ENCODE measurements around the gene GFPT2. TPM values are rescaled to one million over a fixed set of nuclear protein-coding genes. Genes with fewer than 3 reads are reported as not detected.

Gene GFPT2
- total RNA-seq, 1 donor from 2014 or later, result not detected

DNA sequence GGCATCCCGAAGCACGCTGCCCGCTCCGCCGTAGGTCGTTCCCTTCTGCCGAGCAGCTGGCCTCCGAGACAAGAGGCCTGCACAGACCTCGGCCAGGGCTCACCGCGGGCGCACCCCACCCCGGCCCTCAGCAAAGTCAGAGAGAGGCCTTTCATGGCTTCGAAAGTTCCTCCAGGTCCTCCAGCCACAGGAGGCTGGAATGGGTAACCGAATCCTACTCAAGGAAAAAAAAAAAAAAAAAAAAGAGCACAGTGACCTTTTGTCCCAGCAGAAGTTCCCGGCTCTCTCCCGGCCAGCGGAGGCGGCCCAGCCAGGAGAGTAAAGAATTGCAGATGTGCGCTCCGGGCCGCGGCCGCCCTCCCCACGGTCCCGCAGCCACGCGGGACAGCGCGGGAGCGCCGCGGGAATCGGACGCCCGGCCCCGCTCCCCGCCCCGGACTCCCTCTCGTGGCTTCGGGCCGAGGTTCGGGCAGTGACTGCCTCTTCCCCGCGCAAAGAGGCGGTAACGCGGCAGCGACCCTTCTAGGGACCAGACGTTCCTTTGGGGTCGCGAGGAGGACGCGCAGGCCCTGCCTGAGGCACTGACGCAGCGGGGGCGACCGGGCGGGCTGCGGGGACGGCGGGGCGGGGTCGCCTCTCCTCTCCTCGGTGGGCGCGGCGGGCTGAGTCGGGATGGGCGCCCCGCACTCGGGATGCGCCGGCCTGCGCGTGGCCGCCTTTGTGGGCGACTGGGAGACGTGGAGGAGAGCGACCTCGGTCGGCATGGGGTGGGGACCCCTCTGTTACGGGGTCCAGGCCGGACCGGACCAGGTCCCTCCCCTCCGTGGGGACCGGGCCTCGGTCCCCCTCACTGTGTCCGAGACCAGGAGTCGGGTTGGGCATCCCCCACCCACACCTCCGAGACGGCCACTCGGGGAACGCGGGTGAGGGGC is 754 bp downstream of the GFPT2 start:
- intact Hi-C loops (cut with micrococcal nuclease), result loop anchor here (2.0 to 10.0 kb wide), 2 partner anchors 142 to 456 kb away; partner anchors contain the start of gene CNOT6

GRCh38 chr5:180350711-180351465 is 2.2 kb downstream of the GFPT2 start:
- intact Hi-C loops (cut with micrococcal nuclease), result loop anchor here (10.0 kb wide), 1 partner anchor 144 kb away; the partner anchor contains the start of gene CNOT6

GRCh38 chr5:180350296-180350695 is 2.8 kb downstream of the GFPT2 start:
- intact Hi-C loops (cut with micrococcal nuclease), result loop anchor here (10.0 kb wide), 1 partner anchor 145 kb away; the partner anchor contains the start of gene CNOT6

GRCh38 chr5:180349391-180349790 is 3.7 kb downstream of the GFPT2 start:
- intact Hi-C loops (cut with micrococcal nuclease), result no loop called here

DNA sequence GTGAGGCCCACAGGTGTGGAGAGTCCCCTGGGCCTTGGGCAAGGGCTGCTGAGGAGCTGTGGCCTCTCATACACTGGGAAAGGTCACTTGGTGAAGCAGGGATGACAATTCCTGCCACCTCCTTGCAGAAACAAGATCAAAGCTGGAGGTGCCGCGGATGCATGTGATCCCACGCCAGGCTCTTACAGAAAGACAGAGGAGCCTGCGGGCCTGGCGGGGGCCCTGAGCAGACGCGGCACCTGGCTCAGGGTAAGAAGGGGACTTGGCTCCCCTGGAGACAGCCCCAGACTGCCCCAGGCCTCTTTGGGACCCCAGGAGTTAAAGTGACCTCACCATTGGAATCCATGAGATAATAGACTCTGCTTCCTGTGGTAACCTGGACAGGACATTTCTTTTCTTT is 4.8 kb downstream of the GFPT2 start:
- intact Hi-C loops (cut with micrococcal nuclease), result no loop called here

- intact Hi-C loops (cut with micrococcal nuclease), result no loop called here
These were observed 5.4 kb downstream of the GFPT2 start for GRCh38 chr5:180347702-180348101.

DNA sequence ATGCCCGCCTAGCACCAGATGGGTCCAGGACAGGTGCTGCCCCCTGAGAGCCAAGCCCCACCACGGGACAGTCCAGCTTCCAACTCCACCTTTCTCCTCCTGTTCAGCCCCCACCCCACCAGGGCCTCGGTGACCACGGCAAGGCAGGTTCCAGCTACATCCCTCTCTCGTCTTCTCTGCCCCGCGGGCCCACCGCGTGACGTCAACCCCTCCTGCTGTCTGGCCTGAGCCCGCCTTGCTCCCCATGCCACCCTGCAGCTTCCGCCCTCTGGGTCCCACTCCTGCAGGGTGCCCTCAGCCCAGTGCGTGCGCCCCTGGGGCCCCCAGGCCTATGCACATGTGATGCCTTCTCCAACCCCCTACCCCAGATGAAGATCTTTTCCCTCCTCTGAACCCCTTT is 6.8 kb downstream of the GFPT2 start:
- intact Hi-C loops (cut with micrococcal nuclease), result no loop called here

- intact Hi-C loops (cut with micrococcal nuclease), result no loop called here
These were observed 7.4 kb downstream of the GFPT2 start for GRCh38 chr5:180345781-180346180.

- intact Hi-C loops (cut with micrococcal nuclease), result no loop called here
These were observed 8.0 kb downstream of the GFPT2 start for GRCh38 chr5:180345186-180345585.

- intact Hi-C loops (cut with micrococcal nuclease), result no loop called here
These were observed 8.5 kb downstream of the GFPT2 start for GRCh38 chr5:180344696-180344999.

DNA sequence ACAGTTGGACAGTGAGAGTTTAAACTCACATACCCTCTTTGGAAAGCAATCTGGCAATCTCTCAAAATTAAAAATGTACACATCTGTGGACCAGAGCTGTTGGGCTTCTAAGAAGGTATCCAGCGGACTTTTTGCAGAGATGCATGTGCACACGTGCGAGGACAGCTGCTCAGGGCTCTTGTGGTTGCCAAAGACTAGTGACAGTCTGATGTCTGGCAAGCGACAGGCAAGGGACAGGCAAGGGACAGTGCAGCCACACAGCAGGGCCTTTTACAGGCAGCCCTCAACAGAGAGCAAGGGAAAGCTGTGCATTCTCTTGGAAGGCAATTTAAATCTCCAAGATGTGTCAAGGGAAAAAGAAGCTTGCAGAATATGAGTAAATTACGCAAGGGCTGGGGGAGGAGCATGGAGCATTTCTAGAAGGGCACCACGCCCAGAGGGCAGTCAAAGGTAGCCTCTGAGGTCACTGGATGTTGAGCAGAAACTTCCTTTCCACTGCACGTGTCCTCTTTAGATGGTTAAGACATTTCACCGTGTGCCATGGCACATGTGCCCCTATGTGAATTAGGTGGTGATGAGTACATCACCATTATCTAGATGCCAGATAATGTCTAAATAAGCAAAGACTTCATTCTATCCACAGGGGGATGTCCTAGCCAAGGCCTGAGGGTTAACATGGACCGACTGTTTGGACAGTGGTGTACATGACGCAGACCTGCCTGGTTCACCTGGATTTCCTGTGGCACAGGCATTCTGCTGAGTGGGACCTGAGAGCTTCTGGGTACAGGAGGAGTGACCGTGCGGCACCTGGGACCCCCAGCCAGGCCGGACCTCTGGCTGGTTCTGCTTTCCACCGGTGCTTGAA is 9.1 kb downstream of the GFPT2 start:
- intact Hi-C loops (cut with micrococcal nuclease), result no loop called here

DNA sequence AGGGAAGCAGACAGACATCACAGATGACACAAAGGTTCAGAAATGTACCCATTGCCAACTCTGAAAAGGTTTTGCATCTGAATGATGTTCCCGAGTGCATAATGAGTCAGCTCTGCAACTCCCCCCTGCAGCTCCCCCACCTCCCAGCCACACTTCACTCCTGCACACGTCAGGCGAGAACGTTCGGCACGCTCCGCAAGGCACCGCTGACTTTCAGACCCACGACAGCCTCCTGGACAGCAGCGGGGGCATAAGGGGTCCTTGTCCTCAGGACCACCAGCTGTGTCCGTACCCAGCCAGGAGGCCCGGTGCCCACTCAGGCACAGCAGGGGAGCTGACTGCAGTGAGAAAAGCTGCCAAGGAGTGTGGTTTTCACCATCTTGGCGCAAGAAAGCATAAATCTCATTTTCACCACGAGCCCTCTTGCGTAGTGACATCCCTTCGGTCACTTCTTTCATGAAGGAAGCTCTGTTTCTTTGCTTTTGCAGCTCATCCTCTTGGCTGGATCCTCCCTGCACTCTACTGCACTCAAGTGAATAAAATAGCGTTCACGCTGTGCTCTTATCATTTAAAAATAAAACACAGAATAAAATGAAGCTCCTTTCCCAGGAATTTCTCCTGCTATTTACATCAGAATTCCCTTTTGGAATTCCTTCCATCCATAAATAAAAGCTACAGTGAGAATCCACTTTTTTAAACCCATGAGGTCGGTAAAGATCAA is 9.9 kb downstream of the GFPT2 start:
- intact Hi-C loops (cut with micrococcal nuclease), result no loop called here

DNA sequence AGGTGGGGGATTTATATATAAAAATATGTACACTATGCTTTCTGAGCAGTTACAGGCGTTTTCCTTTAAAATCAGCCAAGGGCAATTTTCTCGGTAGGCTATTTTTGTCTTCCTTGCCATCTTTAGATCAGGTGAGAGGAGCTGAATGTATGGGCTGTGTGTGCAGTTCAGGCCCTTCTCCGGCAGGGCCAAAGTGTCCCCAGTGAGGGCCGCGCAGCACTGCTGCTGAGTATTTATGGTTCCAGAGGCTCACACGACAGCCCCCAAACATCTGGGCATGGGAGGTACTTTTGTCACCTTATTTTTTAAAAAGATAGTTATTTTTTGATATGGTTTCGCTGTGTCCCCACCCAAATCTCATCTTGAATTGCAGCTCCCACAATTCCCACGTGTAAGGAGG is 11.5 kb downstream of the GFPT2 start:
- intact Hi-C loops (cut with micrococcal nuclease), result no loop called here

- intact Hi-C loops (cut with micrococcal nuclease), result no loop called here
These were observed 12.3 kb downstream of the GFPT2 start for GRCh38 chr5:180340856-180341255.

DNA sequence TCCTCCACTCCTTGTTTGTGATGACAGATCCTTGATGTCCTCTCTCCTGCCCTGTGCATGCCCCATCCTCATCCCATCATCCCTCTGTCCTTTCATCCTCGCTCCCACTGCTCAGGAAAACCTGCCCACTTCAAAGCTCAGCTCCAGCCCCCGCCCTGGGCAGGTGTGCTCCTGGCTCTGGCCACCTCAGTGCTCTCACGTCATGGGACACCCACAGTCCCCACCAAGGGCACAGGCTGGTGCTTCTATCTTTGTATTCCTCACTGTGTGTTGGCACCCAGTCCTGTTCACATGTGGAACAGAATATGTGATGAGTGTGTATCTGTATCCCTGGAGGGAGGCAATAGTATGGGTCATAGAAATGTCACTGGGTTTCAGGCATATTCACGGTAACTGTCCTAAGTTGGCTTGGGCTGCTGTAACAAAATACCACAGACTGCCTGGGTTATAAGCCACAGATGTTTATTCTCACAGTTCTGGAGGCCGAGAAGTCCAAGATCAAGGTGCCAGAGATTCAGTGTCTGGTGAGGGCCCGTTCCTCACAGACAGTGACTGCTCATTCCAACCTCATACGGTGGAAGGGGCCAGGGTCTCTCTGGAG is 13.5 kb downstream of the GFPT2 start:
- intact Hi-C loops (cut with micrococcal nuclease), result no loop called here

DNA sequence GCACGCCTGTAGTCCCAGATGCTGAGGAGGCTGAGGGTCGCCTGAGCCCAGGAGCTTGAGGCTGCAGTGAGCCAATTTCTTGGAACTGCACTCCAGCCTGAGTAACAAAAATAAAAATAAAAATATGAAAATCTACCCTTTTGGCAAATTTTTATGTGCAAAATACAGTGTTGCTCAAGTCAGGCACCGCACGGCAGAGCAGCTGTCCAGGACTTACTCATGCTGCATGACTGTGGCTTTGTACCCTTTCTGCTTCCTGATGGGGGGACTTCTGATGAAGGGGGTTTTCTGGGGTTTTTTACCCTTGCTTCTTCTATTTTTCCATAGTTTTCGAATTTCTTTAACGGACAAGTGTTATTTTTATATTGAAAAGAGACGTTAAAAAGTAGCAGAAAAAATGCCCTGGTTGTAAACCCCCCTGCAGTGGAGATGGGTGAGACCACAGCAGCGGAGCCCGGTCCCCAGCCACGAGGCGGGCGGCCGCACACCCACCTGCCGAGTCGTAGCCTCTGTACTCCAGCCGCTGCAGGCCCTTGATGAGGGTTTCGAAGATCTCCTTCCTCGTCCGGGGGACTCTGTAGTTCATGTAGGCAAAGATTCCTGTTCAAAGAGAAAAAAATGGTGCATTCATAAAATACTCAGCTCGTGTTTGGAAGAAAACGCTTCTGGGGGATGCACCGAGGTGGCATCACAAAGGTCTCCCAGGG is 15.0 kb downstream of the GFPT2 start:
- intact Hi-C loops (cut with micrococcal nuclease), result no loop called here

DNA sequence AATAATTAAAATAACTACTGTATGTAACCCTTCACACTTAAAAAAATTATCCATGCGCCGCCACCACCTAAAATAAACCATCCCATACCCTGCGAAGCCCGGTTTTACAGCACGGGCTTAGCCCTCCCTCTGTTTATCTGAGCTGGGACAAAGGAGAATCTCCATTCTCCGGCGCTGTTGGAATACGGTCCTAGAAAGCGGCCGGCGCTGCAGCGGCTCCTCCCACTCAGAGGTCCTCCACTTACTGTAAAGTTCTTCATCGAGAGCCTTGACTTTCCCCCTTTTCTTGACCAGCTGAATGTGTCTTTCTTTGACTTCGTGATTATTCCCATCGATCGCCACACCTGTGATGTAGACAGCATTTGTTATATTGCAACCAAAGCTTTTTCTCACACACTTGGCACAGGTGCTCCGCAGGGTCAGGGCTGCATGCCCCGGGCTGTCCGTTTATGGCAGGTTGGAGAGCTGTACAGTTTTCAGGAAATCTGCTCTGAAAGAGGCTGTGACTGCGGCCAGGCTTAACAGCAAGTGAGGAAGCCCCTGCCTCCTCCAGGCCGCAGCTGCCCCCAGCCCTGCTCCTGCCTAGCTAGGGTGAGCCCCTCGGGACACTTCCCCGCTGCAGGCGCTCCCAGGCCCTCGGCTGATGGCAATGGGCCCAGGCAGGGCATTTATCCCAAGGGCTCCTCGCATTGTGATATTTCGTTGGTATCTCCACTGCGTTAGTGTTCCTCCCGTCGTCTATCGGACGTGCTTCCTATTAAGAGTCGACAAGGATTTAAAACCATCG is 16.7 kb downstream of the GFPT2 start:
- intact Hi-C loops (cut with micrococcal nuclease), result no loop called here

DNA sequence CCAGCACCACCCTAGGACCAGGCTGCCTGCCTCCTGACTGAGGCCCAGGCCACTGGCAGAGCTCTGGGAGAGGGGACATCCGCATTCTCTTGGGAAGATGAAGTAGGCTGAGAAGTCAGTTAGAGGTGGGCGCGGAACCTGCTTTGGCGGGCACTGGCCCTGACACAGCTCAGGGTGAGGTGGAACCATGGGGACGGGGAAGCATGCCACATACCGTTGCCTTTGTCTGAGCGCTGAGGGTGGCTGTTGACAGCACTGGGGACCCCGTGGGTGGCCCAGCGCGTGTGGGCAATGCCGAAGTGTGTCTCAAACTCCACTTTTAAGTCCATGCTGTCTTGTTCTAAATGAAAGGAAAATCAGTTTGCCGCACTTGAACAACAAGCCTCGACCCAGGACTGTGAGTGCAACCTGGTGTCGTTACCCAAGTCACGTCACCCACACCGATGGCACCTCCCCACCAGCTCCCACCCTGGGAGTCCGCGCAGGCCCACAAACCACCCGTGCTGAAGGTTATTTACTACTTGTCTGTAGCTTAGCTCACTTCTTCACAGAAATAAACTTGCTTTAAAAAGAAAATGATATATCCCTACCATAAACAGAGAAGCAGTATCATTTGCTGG is 17.4 kb downstream of the GFPT2 start:
- intact Hi-C loops (cut with micrococcal nuclease), result no loop called here

Data from T-helper 2 cell treated with Interferon-gamma antibody and Interleukin-4, amounts not matched to agents 100 ng/mL and 5 ng/mL, for 36 hours (primary cell).